GM21576 (cell line): Measurements from ENCODE around the gene CMTM8.

Experiments used
- ATAC-seq: cut with Tn5 transposase; IDR thresholded peaks from one replicate; pipeline ENCODE4 v1.9.1; 2021; ENCODE audit warnings: mild to moderate bottlenecking, moderate library complexity; ENCODE audit not compliant: unreplicated experiment

The CMTM8 gene

GRCh38 chr3:32334675-32335074 is 96.2 kb downstream of the CMTM8 start:
- ATAC-seq = no peak

- ATAC-seq = no peak
These were observed 97.1 kb downstream of the CMTM8 start for GRCh38 chr3:32335365-32336112.

GRCh38 chr3:32336113-32336498 is 97.6 kb downstream of the CMTM8 start:
- no peak for ATAC-seq

GRCh38 chr3:32337505-32337904 is 99.0 kb downstream of the CMTM8 start:
- no peak for ATAC-seq

- ATAC-seq = peak; percentile 43
These were observed 101.6 kb downstream of the CMTM8 start for GRCh38 chr3:32340039-32340438.

GRCh38 chr3:32340611-32341365 is 102.3 kb downstream of the CMTM8 start:
- no peak for ATAC-seq

- ATAC-seq = no peak
These were observed 109.1 kb downstream of the CMTM8 start for GRCh38 chr3:32347343-32348125.

GRCh38 chr3:32349184-32349583 is 110.7 kb downstream of the CMTM8 start:
- ATAC-seq = no peak

- ATAC-seq = no peak
These were observed 114.1 kb downstream of the CMTM8 start for GRCh38 chr3:32352563-32352962.

GRCh38 chr3:32353351-32353750 is 114.9 kb downstream of the CMTM8 start:
- no peak for ATAC-seq

- no peak for ATAC-seq
These were observed 115.9 kb downstream of the CMTM8 start for GRCh38 chr3:32354362-32354778.

- no peak for ATAC-seq
These were observed 117.3 kb downstream of the CMTM8 start for GRCh38 chr3:32355751-32356291.

GRCh38 chr3:32359766-32360492 is 121.4 kb downstream of the CMTM8 start:
- no peak for ATAC-seq

GRCh38 chr3:32360493-32360827 is 122.0 kb downstream of the CMTM8 start:
- no peak for ATAC-seq

GRCh38 chr3:32366638-32367397 is 128.3 kb downstream of the CMTM8 start:
- ATAC-seq = no peak

GRCh38 chr3:32367442-32367841 is 129.0 kb downstream of the CMTM8 start:
- no peak for ATAC-seq

- no peak for ATAC-seq
These were observed 133.2 kb downstream of the CMTM8 start for GRCh38 chr3:32371461-32372212.

GRCh38 chr3:32372213-32372490 is 133.7 kb downstream of the CMTM8 start:
- ATAC-seq = no peak

- no peak for ATAC-seq
These were observed 134.8 kb downstream of the CMTM8 start for GRCh38 chr3:32373276-32373675.

GRCh38 chr3:32373844-32374243 is 135.4 kb downstream of the CMTM8 start:
- no peak for ATAC-seq
